ENCODE measurements around the gene OPCML.

The OPCML gene

DNA sequence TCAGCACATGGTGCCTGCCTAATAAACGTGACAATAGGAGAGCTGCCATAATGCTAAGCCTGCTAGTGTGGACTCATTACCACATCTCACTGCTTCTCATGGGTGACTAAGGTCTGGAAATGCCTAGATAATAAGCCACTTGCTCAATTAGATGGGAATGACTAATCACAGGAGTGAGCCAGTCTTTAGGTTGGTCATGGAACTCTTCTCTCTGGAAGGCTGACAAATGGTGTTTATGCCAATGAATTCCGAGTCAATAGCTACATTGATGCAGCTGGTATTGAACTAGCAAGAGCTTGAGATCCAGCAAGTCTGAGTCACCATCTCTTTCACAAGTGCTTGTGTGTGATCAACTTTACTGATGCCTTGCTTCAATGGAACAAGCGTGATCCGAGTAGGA lies 334.9 kb downstream of the OPCML start:
- Histone ChIP-seq H3K36me3 (ENCODE audit: insufficient read depth, low read length) (no peaks in the 10 kb centered on the region), H2AFZ (ENCODE audit: low read length) (no peak overlapping the region), H3K79me2 (ENCODE audit: insufficient read depth, low read length) (no peaks in the 10 kb centered on the region), H3K4me2 (ENCODE audit: low read depth, low read length, poor library complexity, severe bottlenecking) (no peak overlapping the region), H3K9me3 (ENCODE audit: insufficient read depth, low read depth, low read length) (peaks cover 7% of the 10 kb centered on the region; the same call in 1 of the 2 replicates), H3K9ac (ENCODE audit: low read depth, low read length, poor library complexity, severe bottlenecking) (no peak overlapping the region), H3K4me1 (ENCODE audit: insufficient read depth, low read length, poor library complexity, severe bottlenecking) (no peaks in the 10 kb centered on the region), H3K9me2 (replicated peaks; ENCODE audit: low read depth, low read length) (no peaks in the 10 kb centered on the region), H3K4me3 (ENCODE audit: low read length, poor library complexity, severe bottlenecking) (no peak overlapping the region), H4K20me1 (ENCODE audit: insufficient read depth, low read length, poor library complexity, severe bottlenecking) (no peaks in the 10 kb centered on the region), H3F3A (ENCODE audit: low read depth) (no peaks in the 10 kb centered on the region), H3K27me3 (ENCODE audit: insufficient read depth, low read length, poor library complexity, severe bottlenecking) (no peaks in the 10 kb centered on the region)
- no peak for TF ChIP-seq EZH2phosphoT487 (IDR thresholded peaks at IDR 0.05; ENCODE audit: borderline replicate concordance)
- TF ChIP-seq, protein P1, sequence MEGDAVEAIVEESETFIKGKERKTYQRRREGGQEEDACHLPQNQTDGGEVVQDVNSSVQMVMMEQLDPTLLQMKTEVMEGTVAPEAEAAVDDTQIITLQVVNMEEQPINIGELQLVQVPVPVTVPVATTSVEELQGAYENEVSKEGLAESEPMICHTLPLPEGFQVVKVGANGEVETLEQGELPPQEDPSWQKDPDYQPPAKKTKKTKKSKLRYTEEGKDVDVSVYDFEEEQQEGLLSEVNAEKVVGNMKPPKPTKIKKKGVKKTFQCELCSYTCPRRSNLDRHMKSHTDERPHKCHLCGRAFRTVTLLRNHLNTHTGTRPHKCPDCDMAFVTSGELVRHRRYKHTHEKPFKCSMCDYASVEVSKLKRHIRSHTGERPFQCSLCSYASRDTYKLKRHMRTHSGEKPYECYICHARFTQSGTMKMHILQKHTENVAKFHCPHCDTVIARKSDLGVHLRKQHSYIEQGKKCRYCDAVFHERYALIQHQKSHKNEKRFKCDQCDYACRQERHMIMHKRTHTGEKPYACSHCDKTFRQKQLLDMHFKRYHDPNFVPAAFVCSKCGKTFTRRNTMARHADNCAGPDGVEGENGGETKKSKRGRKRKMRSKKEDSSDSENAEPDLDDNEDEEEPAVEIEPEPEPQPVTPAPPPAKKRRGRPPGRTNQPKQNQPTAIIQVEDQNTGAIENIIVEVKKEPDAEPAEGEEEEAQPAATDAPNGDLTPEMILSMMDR (conservative IDR thresholded peaks at IDR 0.05; ENCODE audit: low read length) = no peak

DNA sequence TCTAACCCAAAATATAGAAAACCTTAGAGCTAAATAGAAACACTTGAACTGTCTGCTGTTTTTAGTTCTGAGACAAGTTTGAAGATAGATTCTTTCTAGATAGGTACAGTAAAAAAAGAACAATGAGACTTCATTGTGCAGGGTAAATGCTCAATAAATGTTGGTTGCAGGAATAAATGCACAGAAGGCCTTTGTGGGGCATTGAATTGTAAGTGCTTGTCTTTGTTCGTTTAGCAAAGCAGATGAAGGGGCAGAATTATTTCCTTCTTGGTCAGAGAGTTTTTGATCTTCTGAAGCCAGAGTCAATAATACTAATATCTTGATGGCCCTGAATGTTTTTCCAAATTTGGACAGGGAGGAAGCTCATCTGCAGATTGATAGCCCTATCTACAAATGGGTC lies 340.4 kb downstream of the OPCML start:
- Histone ChIP-seq H3K9ac (ENCODE audit: low read depth, low read length, poor library complexity, severe bottlenecking) (no peak overlapping the region), H3K9me2 (replicated peaks; ENCODE audit: low read depth, low read length) (no peaks in the 10 kb centered on the region), H4K20me1 (ENCODE audit: insufficient read depth, low read length, poor library complexity, severe bottlenecking) (no peaks in the 10 kb centered on the region), H3K4me2 (ENCODE audit: low read depth, low read length, poor library complexity, severe bottlenecking) (no peak overlapping the region), H3K4me3 (ENCODE audit: low read length, poor library complexity, severe bottlenecking) (no peak overlapping the region), H3K9me3 (ENCODE audit: insufficient read depth, low read depth, low read length) (no peaks in the 10 kb centered on the region), H3K27me3 (ENCODE audit: insufficient read depth, low read length, poor library complexity, severe bottlenecking) (no peaks in the 10 kb centered on the region), H2AFZ (ENCODE audit: low read length) (no peak overlapping the region), H3F3A (ENCODE audit: low read depth) (no peaks in the 10 kb centered on the region), H3K4me1 (ENCODE audit: insufficient read depth, low read length, poor library complexity, severe bottlenecking) (no peaks in the 10 kb centered on the region), H3K79me2 (ENCODE audit: insufficient read depth, low read length) (no peaks in the 10 kb centered on the region), H3K36me3 (ENCODE audit: insufficient read depth, low read length) (no peaks in the 10 kb centered on the region)
- no peak for TF ChIP-seq EZH2phosphoT487 (IDR thresholded peaks at IDR 0.05; ENCODE audit: borderline replicate concordance)
- TF ChIP-seq, protein P1 (conservative IDR thresholded peaks at IDR 0.05; ENCODE audit: low read length) = no peak

DNA sequence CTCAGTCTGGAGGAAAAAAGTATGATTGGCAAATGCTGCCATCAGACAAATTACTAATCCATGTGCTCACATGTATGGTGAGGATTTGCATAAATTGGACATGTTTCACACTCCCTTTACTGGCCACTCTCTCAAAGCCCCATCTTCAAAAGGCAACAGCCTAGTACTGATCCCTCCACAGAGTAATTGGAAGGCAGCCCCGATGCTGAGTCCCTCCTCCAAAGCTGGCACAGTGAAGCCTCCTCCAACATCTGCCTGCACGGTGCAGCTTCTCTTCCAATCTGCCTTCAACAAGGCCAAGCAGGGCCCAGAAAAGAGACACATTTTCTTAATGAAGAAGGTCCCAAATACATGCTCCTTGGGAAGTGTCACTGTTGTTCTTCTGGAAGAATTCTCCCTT lies 350.6 kb downstream of the OPCML start:
- H3K9me2 ChIP-seq (replicated peaks; ENCODE audit: low read depth, low read length) = no peaks in the 10 kb centered on the region
- no peaks in the 10 kb centered on the region for H3K4me1 ChIP-seq (ENCODE audit: insufficient read depth, low read length, poor library complexity, severe bottlenecking)
- H3K27me3 ChIP-seq (ENCODE audit: insufficient read depth, low read length, poor library complexity, severe bottlenecking) = no peaks in the 10 kb centered on the region
- peaks cover 2% of the 10 kb centered on the region; the same call in 1 of the 2 replicates for H3K9me3 ChIP-seq (ENCODE audit: insufficient read depth, low read depth, low read length)
- H3K4me3 ChIP-seq (ENCODE audit: low read length, poor library complexity, severe bottlenecking) = no peak overlapping the region
- no peak overlapping the region for H2AFZ ChIP-seq (ENCODE audit: low read length)
- H3K9ac ChIP-seq (ENCODE audit: low read depth, low read length, poor library complexity, severe bottlenecking) = no peak overlapping the region
- H3K4me2 ChIP-seq (ENCODE audit: low read depth, low read length, poor library complexity, severe bottlenecking) = no peak overlapping the region
- no peaks in the 10 kb centered on the region for H3K36me3 ChIP-seq (ENCODE audit: insufficient read depth, low read length)
- H4K20me1 ChIP-seq (ENCODE audit: insufficient read depth, low read length, poor library complexity, severe bottlenecking) = no peaks in the 10 kb centered on the region
- no peak for TF ChIP-seq EZH2phosphoT487 (IDR thresholded peaks at IDR 0.05; ENCODE audit: borderline replicate concordance)
- TF ChIP-seq, protein P1 (conservative IDR thresholded peaks at IDR 0.05; ENCODE audit: low read length) = no peak
- H3K79me2 ChIP-seq (ENCODE audit: insufficient read depth, low read length) = no peaks in the 10 kb centered on the region
- no peaks in the 10 kb centered on the region for H3F3A ChIP-seq (ENCODE audit: low read depth)
